HFFc6 (cell line): Measurements from ENCODE around the gene ADGRL1. TPM values are rescaled to one million over a fixed set of nuclear protein-coding genes. Genes with fewer than 3 reads are reported as not detected.
A peak's percentile ranks its signal among the peaks of the same experiment; 100 is the strongest.
"Not testable (repeated sequence)": the region's sequence is repeated elsewhere in the genome, so short reads cannot be mapped to it uniquely, and the experiment has no call there.

Experiments used
- DNase-seq: peaks from one replicate; pipeline ENCODE4 v3.0.0-alpha.2; 2018
- H3K27ac Mint-ChIP-seq: 2 replicates; pipeline ENCODE4 v1.8.0; 2020; ENCODE audit warnings: mild to moderate bottlenecking, mixed read lengths
- H3K27me3 Mint-ChIP-seq: 2 replicates; pipeline ENCODE4 v1.8.0; 2021; ENCODE audit warnings: mild to moderate bottlenecking, moderate library complexity, mixed read lengths; ENCODE audit not compliant: insufficient read depth
- H3K36me3 Mint-ChIP-seq: 2 replicates; pipeline ENCODE4 v1.8.0; 2021; ENCODE audit warnings: low read depth, mixed read lengths
- H3K4me1 Mint-ChIP-seq: 2 replicates; pipeline ENCODE4 v1.8.0; 2020; ENCODE audit warnings: low read depth, mixed read lengths
- H3K4me3 Mint-ChIP-seq: 2 replicates; pipeline ENCODE4 v1.8.0; 2020; ENCODE audit warnings: mild to moderate bottlenecking, moderate library complexity, mixed read lengths
- H3K9me3 Mint-ChIP-seq: 2 replicates; pipeline ENCODE4 v1.8.0; 2020; ENCODE audit warnings: mild to moderate bottlenecking, mixed read lengths
- CTCF ChIP-seq: fragments of 200-600 bp; sonication (generic); IDR thresholded peaks from 2 replicates; pipeline ENCODE4 v1.5.0; 2021; ENCODE audit warnings: antibody characterized with exemption, mild to moderate bottlenecking
- total RNA-seq, 6 experiments: library from RNA; stranded (reverse); fragmentation: NEBNext Ultra II Directional; extraction: Animal tissue kit (Norgen Biotek cat#: 25700); gene quantifications; 2 replicates in 1 of 6; 3 replicates in 5 of 6; pipeline ENCODE4 v1.2.3, GENCODE V29; 2021

ADGRL1 gene
- total RNA-seq, 6 experiments from 2014 or later = 1.6 to 2.9 (median 2.2) TPM

- H3K36me3 Mint-ChIP-seq, H3K9me3 Mint-ChIP-seq: not testable (repeated sequence)
- H3K27ac Mint-ChIP-seq = peak overlapping the region; percentile 38; the same call in 1 of the 2 replicates
- peak; percentile 84 for DNase-seq
- H3K27me3 Mint-ChIP-seq = peaks cover 37% of the 10 kb centered on the region
- peaks cover 14% of the 10 kb centered on the region for H3K4me1 Mint-ChIP-seq
- H3K4me3 Mint-ChIP-seq = peak overlapping the region; percentile 83
Measured at GRCh38 chr19:14206737-14207726, 1.1 kb upstream of the ADGRL1 start.

- peaks cover 14% of the 10 kb centered on the region for H3K4me1 Mint-ChIP-seq
- H3K9me3 Mint-ChIP-seq, DNase-seq, H3K27ac Mint-ChIP-seq, H3K36me3 Mint-ChIP-seq, H3K4me3 Mint-ChIP-seq: not testable (repeated sequence)
- H3K27me3 Mint-ChIP-seq = peaks cover 32% of the 10 kb centered on the region
Measured at GRCh38 chr19:14206308-14206707, 339 bp upstream of the ADGRL1 start.

- H3K4me3 Mint-ChIP-seq = peak overlapping the region; percentile 45
- peaks cover 26% of the 10 kb centered on the region for H3K27me3 Mint-ChIP-seq
- peaks cover 14% of the 10 kb centered on the region for H3K4me1 Mint-ChIP-seq
- H3K9me3 Mint-ChIP-seq, DNase-seq, H3K36me3 Mint-ChIP-seq: not testable (repeated sequence)
- 0 out of 2 replicates have a peak overlapping the region, but pooled peaks have one; percentile 14 for H3K27ac Mint-ChIP-seq
Measured at GRCh38 chr19:14204676-14205451, 1.1 kb downstream of the ADGRL1 start.

GRCh38 chr19:14204219-14204618 is 1.8 kb downstream of the ADGRL1 start:
- H3K9me3 Mint-ChIP-seq, DNase-seq, H3K36me3 Mint-ChIP-seq: not testable (repeated sequence)
- Mint-ChIP-seq H3K4me3 (peak overlapping the region; percentile 45), H3K4me1 (peaks cover 14% of the 10 kb centered on the region), H3K27me3 (peaks cover 23% of the 10 kb centered on the region), H3K27ac (0 out of 2 replicates have a peak overlapping the region, but pooled peaks have one; percentile 14)

- not testable (repeated sequence) for H3K4me3 Mint-ChIP-seq, DNase-seq, H3K27ac Mint-ChIP-seq, H3K36me3 Mint-ChIP-seq, H3K9me3 Mint-ChIP-seq
- H3K27me3 Mint-ChIP-seq = peaks cover 25% of the 10 kb centered on the region
- peaks cover 14% of the 10 kb centered on the region for H3K4me1 Mint-ChIP-seq
Measured at GRCh38 chr19:14203788-14204187, 2.2 kb downstream of the ADGRL1 start.

- DNase-seq = no peak
- Mint-ChIP-seq H3K27me3 (peaks cover 25% of the 10 kb centered on the region), H3K9me3 (no peaks in the 10 kb centered on the region), H3K36me3 (no peaks in the 10 kb centered on the region), H3K27ac (no peak overlapping the region), H3K4me3 (no peak overlapping the region), H3K4me1 (peaks cover 14% of the 10 kb centered on the region)
- no peak for TF ChIP-seq CTCF
Measured at GRCh38 chr19:14203177-14203576, 2.8 kb downstream of the ADGRL1 start.

GRCh38 chr19:14201481-14201880 is 4.5 kb downstream of the ADGRL1 start:
- not testable (repeated sequence) for H3K27ac Mint-ChIP-seq, H3K4me1 Mint-ChIP-seq, DNase-seq, H3K36me3 Mint-ChIP-seq, H3K9me3 Mint-ChIP-seq, H3K4me3 Mint-ChIP-seq
- H3K27me3 Mint-ChIP-seq = peaks cover 23% of the 10 kb centered on the region

- H3K36me3 Mint-ChIP-seq, H3K27ac Mint-ChIP-seq, H3K4me3 Mint-ChIP-seq, H3K9me3 Mint-ChIP-seq: not testable (repeated sequence)
- peak; percentile 91 for TF ChIP-seq CTCF
- peak; percentile 44 for DNase-seq
- peaks cover 12% of the 10 kb centered on the region for H3K4me1 Mint-ChIP-seq
- H3K27me3 Mint-ChIP-seq = peaks cover 23% of the 10 kb centered on the region
Measured at GRCh38 chr19:14200147-14200841, 5.7 kb downstream of the ADGRL1 start.
